Stomach (tissue), 9 donors: Measurements from ENCODE around the gene ESR2. TPM values are rescaled to one million over a fixed set of nuclear protein-coding genes. Genes with fewer than 3 reads are reported as not detected.

Experiments used
- DNase-seq, 2 donors: peaks; one replicate each; pipeline versions ENCODE4 v3.0.0 to v3.0.0-alpha.2; 2013 to 2019
- H3K27ac ChIP-seq, 5 donors: fragments of 200-600 bp in 4 of 5; sonication (generic) in 4 of 5; one replicate each; pipeline ENCODE4 v1.5.1; 2013 to 2019; ENCODE audit warnings: mild to moderate bottlenecking in 1 of 5, moderate library complexity in 1 of 5
- H3K27me3 ChIP-seq, 3 donors: fragments of 200-600 bp; sonication (generic); one replicate each; pipeline ENCODE4 v1.5.1; 2017 to 2019; ENCODE audit warnings: mixed run types in 1 of 3
- H3K36me3 ChIP-seq, 4 donors: fragments of 200-600 bp; sonication (generic); 1 replicate in 3 of 4; 2 replicates in 1 of 4; pipeline ENCODE4 v1.5.1; 2016 to 2019
- H3K4me1 ChIP-seq, 4 donors: fragments of 200-600 bp; sonication (generic); one replicate each; pipeline ENCODE4 v1.5.1; 2016 to 2019
- H3K4me3 ChIP-seq, 4 donors: fragments of 200-600 bp; sonication (generic) in 3 of 4; one replicate each; pipeline ENCODE4 v1.5.1; 2016 to 2019; ENCODE audit warnings: mild to moderate bottlenecking in 1 of 4
- H3K9me3 ChIP-seq, 4 donors: fragments of 200-600 bp; sonication (generic); one replicate each; pipeline ENCODE4 v1.5.1; 2016 to 2019
- EP300 ChIP-seq: sonication (generic); formaldehyde crosslinking; IDR thresholded peaks from one replicate; pipeline ENCODE4 v1.6.1; 2017; ENCODE audit warnings: antibody characterized with exemption
- POLR2A ChIP-seq, 4 donors: fragments of 450-650 bp; IDR thresholded peaks; one replicate each; pipeline ENCODE4 v1.6.1; 2016; ENCODE audit warnings: antibody characterized with exemption in 4 of 4, control low read depth in 2 of 4, mild to moderate bottlenecking in 1 of 4, moderate library complexity in 1 of 4
- POLR2AphosphoS5 ChIP-seq, 3 donors: sonication (generic); formaldehyde crosslinking; IDR thresholded peaks; one replicate each; pipeline ENCODE4 v1.6.1; 2016; ENCODE audit warnings: antibody characterized with exemption in 3 of 3
- WGBS, 5 donors: extraction: QIAGEN DNeasy Blood & Tissue Kit in 3 of 5; methylation state at CpG; one replicate each; pipeline versions ENCODE4 v1.1.5 to v1.1.7; 2013 to 2018; 5-methylcytosine and 5-hydroxymethylcytosine counted together
- intact Hi-C: fragments of 100-400 bp; cut with DNase I; formaldehyde crosslinking; loops from one replicate; pipeline ENCODE4 v1.15.1; 2023; ENCODE audit warnings: low total_unique reads
- polyA plus RNA-seq, 3 donors: library from polyadenylated mRNA; stranded (reverse); fragments of 200-250 nt; gene quantifications; one replicate each; pipeline ENCODE4 v1.2.3, GENCODE V29; 2013
- total RNA-seq, 5 donors: library from RNA; depleted of rRNA; stranded (reverse); fragments of >200 nt; gene quantifications; one replicate each; pipeline versions ENCODE4 v1.1.0 to v1.2.3, GENCODE V29; 2014 to 2016
- TF ChIP-seq, protein P1 (sequence below), 7 experiments: fragments of 450-650 bp in 4 of 7; fragments of 200-600 bp in 3 of 7; sonication (generic) in 3 of 7; IDR thresholded peaks; one replicate each; pipeline ENCODE4 v1.5.1; 2016 to 2019; ENCODE audit warnings: antibody characterized with exemption in 7 of 7, control low read depth in 2 of 7, mild to moderate bottlenecking in 1 of 7
- donor health status: healthy with polysubstance abuse.
- donor health status: Bipolar disorder and iron deficiency.
- donor health status: healthy.

The ESR2 gene
- total and polyA plus RNA-seq, 8 donors: 0.08 to 1.3 (median 0.58) TPM; not detected in 5

DNA sequence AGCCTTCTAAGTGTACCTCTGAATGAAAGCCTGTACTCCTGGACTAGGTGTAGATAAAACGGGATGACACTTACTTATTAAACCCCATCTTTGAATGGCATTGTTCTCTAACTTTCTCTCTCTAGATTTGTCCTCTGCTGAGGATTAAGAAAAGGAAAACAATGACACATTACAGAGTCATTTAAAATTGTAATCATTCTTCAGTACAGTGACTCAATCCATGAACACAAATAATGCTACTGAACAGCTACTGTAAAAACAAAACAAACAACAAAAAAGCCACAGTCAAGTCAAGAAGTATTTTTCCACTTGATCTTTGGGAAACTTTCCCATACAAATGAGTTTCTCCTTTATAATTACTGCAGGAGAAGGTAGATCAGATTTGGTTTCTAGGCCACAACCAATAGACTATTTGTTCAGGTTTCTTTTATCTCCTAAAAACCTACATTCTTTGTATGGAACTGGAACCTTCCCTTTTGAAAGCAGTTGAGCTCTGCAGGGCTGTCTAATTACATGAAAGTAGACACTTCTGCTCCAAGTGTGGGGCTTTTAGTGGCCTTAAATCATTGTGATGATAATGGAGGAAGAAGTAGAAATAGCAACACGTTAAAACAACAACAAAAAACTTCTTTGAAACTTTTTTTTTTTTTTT lies 219.1 kb downstream of the ESR2 start:
- 63 to 73% (median 67%) methylated on average over 2 of the region's 2 CpGs for WGBS, 5 donors
- no peaks in the 10 kb centered on the region for H3K27me3 ChIP-seq
- intact Hi-C loops: no loop called here

DNA sequence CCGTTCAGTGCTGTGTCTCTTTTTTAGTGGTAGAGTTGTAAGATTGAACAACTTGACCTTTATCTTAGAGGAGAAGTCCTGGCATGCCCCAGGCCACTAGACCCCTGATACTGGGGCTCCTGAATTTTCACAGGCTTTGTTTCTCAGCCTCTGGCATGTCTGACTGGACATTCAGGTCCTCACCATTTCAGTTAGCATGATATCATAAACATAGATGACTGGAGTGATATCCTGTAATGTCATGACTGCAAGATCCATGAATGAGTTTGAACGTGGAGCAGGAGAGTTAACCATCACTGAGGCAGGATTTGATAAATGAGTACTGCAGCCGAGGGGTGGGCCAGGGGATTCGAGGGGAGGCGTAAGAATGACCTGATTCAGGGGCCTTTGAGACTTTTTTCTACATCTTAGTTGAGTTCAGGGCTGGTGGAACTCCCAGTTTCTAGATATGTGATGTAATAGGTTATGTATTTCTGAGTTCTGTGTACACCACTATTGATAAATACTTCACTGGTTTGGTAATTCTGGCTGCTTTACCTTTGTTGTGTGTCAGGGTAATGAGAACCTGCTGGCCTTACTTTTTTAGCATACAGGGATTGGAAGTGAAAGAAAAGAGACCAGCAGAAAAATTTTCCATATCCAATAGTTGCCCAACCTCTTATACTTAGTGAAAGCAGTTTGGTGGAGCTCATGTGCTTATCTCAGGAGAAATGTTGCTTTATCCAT lies 224.4 kb downstream of the ESR2 start:
- TF ChIP-seq, protein P1, sequence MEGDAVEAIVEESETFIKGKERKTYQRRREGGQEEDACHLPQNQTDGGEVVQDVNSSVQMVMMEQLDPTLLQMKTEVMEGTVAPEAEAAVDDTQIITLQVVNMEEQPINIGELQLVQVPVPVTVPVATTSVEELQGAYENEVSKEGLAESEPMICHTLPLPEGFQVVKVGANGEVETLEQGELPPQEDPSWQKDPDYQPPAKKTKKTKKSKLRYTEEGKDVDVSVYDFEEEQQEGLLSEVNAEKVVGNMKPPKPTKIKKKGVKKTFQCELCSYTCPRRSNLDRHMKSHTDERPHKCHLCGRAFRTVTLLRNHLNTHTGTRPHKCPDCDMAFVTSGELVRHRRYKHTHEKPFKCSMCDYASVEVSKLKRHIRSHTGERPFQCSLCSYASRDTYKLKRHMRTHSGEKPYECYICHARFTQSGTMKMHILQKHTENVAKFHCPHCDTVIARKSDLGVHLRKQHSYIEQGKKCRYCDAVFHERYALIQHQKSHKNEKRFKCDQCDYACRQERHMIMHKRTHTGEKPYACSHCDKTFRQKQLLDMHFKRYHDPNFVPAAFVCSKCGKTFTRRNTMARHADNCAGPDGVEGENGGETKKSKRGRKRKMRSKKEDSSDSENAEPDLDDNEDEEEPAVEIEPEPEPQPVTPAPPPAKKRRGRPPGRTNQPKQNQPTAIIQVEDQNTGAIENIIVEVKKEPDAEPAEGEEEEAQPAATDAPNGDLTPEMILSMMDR (IDR thresholded peaks at IDR 0.05): no peak
- TF ChIP-seq POLR2AphosphoS5 (IDR thresholded peaks at IDR 0.05) (no peak), POLR2A (IDR thresholded peaks at IDR 0.05) (no peak)
- no peak overlapping the region for H3K27ac ChIP-seq
- peak in 1 of 2 donors; percentile 9 for DNase-seq
- no peak overlapping the region for H3K4me3 ChIP-seq
- WGBS, 5 donors: 70 to 84% (median 80%) methylated on average over 5 of the region's 5 CpGs
- H3K4me1 ChIP-seq: no peaks in the 10 kb centered on the region
- no peaks in the 10 kb centered on the region for H3K27me3 ChIP-seq
- intact Hi-C loops: no loop called here
- peaks cover 5 to 78% (median 70%) of the 10 kb centered on the region in 4 donors for H3K36me3 ChIP-seq
- no peaks in the 10 kb centered on the region for H3K9me3 ChIP-seq

More for the DNA sequence above, 219.1 kb downstream of the ESR2 start:
- H3K4me3 ChIP-seq: no peak overlapping the region
- no peaks in the 10 kb centered on the region for H3K9me3 ChIP-seq
- peaks cover 5 to 85% (median 73%) of the 10 kb centered on the region in 4 donors for H3K36me3 ChIP-seq
- H3K27ac ChIP-seq: no peak overlapping the region
- no peak for DNase-seq
- TF ChIP-seq POLR2AphosphoS5 (IDR thresholded peaks at IDR 0.05): no peak
- TF ChIP-seq, protein P1 (IDR thresholded peaks at IDR 0.05): no peak
- no peak for TF ChIP-seq EP300
- no peak for TF ChIP-seq POLR2A (IDR thresholded peaks at IDR 0.05)
- no peaks in the 10 kb centered on the region for H3K4me1 ChIP-seq

DNA sequence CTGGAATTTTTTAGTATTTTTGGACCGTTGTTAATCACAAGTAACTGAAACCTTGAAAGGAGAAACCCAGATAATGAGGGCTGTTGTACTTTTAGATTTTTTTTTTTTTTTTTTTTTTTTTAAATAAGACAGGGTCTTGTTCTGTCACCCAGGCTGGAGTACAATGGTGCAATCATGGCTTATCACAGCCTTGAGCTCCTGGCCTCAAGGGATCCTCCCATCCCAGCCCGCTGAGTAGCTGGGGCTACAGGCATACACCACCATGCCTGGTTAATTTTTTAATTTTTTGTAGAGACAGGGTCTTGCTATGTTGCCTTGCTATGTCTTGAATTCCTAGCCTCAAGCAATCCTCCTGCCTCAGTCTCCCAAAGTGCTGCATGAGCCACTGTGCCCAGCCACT lies 229.7 kb downstream of the ESR2 start:
- no peak for DNase-seq
- TF ChIP-seq POLR2AphosphoS5 (IDR thresholded peaks at IDR 0.05) (no peak), POLR2A (IDR thresholded peaks at IDR 0.05) (no peak), EP300 (no peak)
- TF ChIP-seq, protein P1 (IDR thresholded peaks at IDR 0.05): no peak
- Histone ChIP-seq H3K27ac (no peak overlapping the region), H3K9me3 (no peaks in the 10 kb centered on the region), H3K4me3 (no peak overlapping the region), H3K4me1 (no peaks in the 10 kb centered on the region), H3K27me3 (no peaks in the 10 kb centered on the region), H3K36me3 (peaks cover 0 to 61% (median 50%) of the 10 kb centered on the region in 4 donors)
- intact Hi-C loops: no loop called here
- 92 to 98% (median 94%) methylated on average over 2 of the region's 2 CpGs for WGBS, 5 donors

DNA sequence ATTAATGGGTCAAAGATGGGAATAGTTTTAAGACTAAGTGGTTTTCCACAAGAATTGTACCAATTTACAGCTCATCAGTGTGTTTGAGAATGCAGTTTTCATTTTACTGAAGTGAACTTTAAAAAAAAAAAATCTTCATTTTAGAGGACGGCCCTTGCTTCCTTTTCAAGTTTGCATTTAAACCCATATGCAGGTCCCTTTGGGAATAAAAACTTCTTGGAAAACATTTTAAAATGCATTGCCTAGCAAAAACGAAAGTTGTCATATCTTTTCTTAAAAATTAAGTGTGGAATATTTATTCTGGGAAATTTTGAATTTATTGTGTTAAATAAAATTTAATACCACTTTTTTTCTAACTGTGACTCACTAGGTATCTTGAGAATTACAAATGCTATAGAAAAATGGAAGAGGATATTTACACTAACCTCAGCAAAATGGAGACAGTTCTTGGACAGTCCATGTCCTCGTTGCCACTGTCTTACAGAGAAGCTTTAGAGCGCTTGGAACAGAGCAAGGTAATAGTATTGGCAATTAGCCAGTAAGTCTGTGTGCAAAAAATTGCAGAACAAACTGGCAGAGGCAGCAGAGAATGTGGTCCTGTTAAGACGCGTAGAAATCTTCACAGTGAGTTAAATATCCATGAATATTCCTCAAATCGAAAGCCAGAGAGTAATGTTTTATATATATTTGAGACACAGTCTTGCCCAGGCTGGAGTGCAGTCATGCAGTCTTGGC lies 231.6 kb downstream of the ESR2 start:
- DNase-seq: no peak
- Histone ChIP-seq H3K4me3 (no peak overlapping the region), H3K36me3 (peaks cover 0 to 63% (median 51%) of the 10 kb centered on the region in 4 donors), H3K9me3 (no peaks in the 10 kb centered on the region), H3K4me1 (no peaks in the 10 kb centered on the region), H3K27ac (no peak overlapping the region), H3K27me3 (no peaks in the 10 kb centered on the region)
- TF ChIP-seq POLR2A (IDR thresholded peaks at IDR 0.05) (no peak), POLR2AphosphoS5 (IDR thresholded peaks at IDR 0.05) (no peak), EP300 (no peak)
- TF ChIP-seq, protein P1 (IDR thresholded peaks at IDR 0.05): no peak
- intact Hi-C loops: no loop called here
- 82 to 91% (median 86%) methylated on average over 7 of the region's 7 CpGs for WGBS, 5 donors
